Fibroblast of mammary gland (primary cell): ENCODE measurements around the gene NDUFS3.

Experiments
- DNase-seq: peaks from one replicate; pipeline ENCODE4 v3.0.0-alpha.2; 2010; ENCODE audit warnings: low read depth
- H3K4me3 ChIP-seq: 2 replicates; pipeline ENCODE4 v1.5.1; 2011; ENCODE audit warnings: low read depth, mild to moderate bottlenecking, low read length, moderate library complexity; ENCODE audit not compliant: control insufficient read depth
- CTCF ChIP-seq: conservative IDR thresholded peaks from 2 replicates; pipeline ENCODE4 v1.5.1; 2011; ENCODE audit warnings: low read depth, low read length, inconsistent platforms; ENCODE audit not compliant: control insufficient read depth, insufficient read depth

Gene NDUFS3

GRCh38 chr11:47591764-47592163 is 12.9 kb downstream of the NDUFS3 start:
- TF ChIP-seq CTCF, result no peak
- DNase-seq, result no peak

GRCh38 chr11:47592251-47592650 is 13.4 kb downstream of the NDUFS3 start:
- DNase-seq, result no peak
- no peak for TF ChIP-seq CTCF
- H3K4me3 ChIP-seq, result no peak overlapping the region

More at GRCh38 chr11:47591764-47592163, 12.9 kb downstream of the NDUFS3 start:
- H3K4me3 ChIP-seq, result no peak overlapping the region

DNA sequence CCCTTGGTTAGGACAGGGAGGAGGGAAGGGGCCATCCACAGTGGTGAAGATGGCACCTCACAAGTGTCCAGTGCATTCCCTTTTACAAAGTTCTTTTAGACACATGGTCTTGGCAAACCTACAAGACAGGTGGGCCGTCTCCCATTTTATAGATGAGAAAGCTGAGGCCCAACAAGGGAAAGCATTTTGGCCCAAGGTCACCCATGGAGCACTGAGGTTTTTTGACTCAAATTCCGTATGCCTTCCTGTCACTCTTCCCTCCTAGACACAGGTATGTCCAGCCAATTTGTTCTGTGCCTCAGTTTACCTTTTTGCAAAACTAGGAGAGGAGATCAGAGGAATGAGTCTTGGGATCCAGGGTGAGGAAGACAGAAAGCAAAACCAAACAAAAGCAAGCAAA is 14.1 kb downstream of the NDUFS3 start:
- no peak overlapping the region for H3K4me3 ChIP-seq
- TF ChIP-seq CTCF, result no peak
- no peak for DNase-seq

- no peak for DNase-seq
- no peak for TF ChIP-seq CTCF
- H3K4me3 ChIP-seq, result no peak overlapping the region
Observed at GRCh38 chr11:47593492-47593933, 14.6 kb downstream of the NDUFS3 start.

DNA sequence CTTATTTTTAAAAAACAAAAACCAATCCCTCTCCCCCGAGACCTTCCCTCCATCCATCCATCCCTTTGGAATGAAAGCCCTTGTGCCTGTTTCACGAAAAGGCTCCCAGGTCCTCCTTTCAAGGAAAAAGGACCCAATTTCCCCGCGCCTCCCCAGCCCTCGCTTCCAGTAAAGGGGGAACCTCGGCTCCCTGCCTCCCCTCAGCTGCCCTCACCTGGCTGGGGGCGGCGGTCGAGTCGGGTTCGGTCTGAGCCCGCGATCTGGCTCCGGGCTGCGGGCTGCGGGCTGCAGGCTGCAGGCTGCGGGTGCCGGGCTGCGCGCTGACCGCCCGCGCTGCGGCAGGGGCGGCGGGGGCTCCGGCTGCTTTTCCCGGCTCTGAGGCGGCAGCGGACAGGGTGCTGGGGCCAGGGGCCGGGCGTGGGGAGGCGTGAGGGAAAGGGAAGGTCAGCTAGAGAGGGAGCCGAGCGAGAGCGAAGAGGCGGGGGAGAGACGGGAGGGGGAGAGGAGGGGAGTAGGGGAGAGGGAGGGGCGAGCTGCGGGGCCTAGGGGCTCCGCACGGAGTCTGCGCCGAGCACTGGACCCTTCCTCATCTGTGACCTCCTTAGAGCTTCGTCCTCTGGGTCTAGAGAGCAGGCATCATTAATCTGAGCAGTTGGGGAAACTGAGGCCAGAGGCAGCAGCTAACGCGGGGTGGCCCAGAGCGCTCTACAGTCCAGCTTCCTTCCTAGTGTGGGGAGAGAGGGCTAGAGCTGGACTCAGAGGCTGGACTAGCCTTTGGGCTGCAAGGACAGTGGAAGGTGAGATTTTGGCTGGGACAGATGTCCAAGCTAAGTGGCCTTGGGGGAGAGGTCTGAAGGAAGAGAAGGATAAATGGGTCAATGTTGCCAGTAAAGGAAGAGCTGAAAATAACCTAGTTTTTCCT is 15.3 kb downstream of the NDUFS3 start, which contains the start of gene C1QTNF4:
Gene C1QTNF4 (minus strand): TSS at position 478 of the 922 bp plus-strand sequence. CDS start 3,601 bp downstream, outside the sequence.
- no peak within 1 kb of the TSS for H3K4me3 ChIP-seq
- no peak for TF ChIP-seq CTCF
- no peak for DNase-seq

DNA sequence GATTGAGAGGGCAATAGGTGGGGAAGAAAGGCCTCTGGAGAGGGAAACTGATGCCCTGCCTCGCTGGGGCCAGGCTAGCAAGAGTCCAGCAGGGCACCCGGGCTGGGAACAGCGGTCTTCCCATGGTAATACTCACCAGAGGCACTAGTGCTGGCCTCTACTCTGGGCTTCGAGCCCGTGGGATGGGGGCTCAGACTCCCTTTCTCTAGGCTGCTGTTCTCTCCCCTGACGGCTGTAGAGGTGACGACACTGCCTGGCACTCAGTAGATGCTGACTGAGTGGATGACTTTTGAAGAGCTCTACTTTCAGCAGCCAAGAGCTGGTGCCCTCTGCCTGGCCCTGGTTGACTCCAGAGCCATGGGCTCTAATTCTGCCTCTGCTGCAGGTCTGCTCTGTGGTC is 16.2 kb downstream of the NDUFS3 start:
- no peak for DNase-seq
- no peak overlapping the region for H3K4me3 ChIP-seq
- no peak for TF ChIP-seq CTCF
